SK-N-SH (cell line): ENCODE measurements around the gene PAPOLG. TPM values are rescaled to one million over a fixed set of nuclear protein-coding genes. Genes with fewer than 3 reads are reported as not detected.

ENCODE experiments used
- CTCF ChIA-PET: fragments of 300-600, 350-600 bp; formaldehyde crosslinking; extraction: SDS; loops from one replicate; lab custom pipeline; 2021; lab: Yijun Ruan, JAX
- POLR2A ChIA-PET: fragments of 350-600 bp; sonication (Branson Sonifier 250); formaldehyde crosslinking; extraction: SDS; loops from one replicate; lab custom pipeline; 2020; ENCODE audit warnings: antibody characterized with exemption, inconsistent platforms; lab: Yijun Ruan, JAX
- DNase-seq: peaks from one replicate; pipeline ENCODE4 v3.0.0; 2012
- H2AFZ ChIP-seq: fragments of 200-600 bp; sonication (generic); 2 replicates; pipeline ENCODE4 v1.8.1; 2016; ENCODE audit warnings: antibody characterized with exemption, mild to moderate bottlenecking, low read depth
- H3F3A ChIP-seq: fragments of 200-600 bp; sonication (generic); replicated peaks from 2 replicates; pipeline ENCODE3; 2016; ENCODE audit warnings: antibody characterized with exemption, mild to moderate bottlenecking; ENCODE audit not compliant: insufficient read depth
- H3K27ac ChIP-seq, 2 experiments: fragments of 200-500 bp in 1 of 2; fragments of 200-600 bp in 1 of 2; sonication (Bioruptor generic) in 1 of 2; sonication (generic), shearing (Covaris generic) in 1 of 2; 2 replicates each; pipeline versions ENCODE4 v1.5.1 to v1.6.1; 2014 to 2016; ENCODE audit warnings: low read depth in 2 of 2, inconsistent platforms in 1 of 2, low read length in 1 of 2, mild to moderate bottlenecking in 1 of 2, mixed read lengths in 1 of 2
- H3K27me3 ChIP-seq: fragments of 200-600 bp; sonication (generic), shearing (Covaris generic); 2 replicates; pipeline ENCODE4 v1.6.1; 2016; ENCODE audit warnings: mixed run types; ENCODE audit not compliant: insufficient read depth
- H3K36me3 ChIP-seq, 2 experiments: fragments of 200-500 bp in 1 of 2; fragments of 200-600 bp in 1 of 2; sonication (Bioruptor generic) in 1 of 2; sonication (generic) in 1 of 2; replicated peaks in 1 of 2; 2 replicates each; pipeline versions ENCODE3 to v1.5.1; 2014 to 2016; ENCODE audit warnings: low read length in 1 of 2, mild to moderate bottlenecking in 1 of 2; ENCODE audit not compliant: insufficient read depth in 2 of 2, control insufficient read depth in 1 of 2
- H3K4me1 ChIP-seq, 2 experiments: fragments of 200-500 bp in 1 of 2; fragments of 200-600 bp in 1 of 2; sonication (Bioruptor generic) in 1 of 2; sonication (generic), shearing (Covaris generic) in 1 of 2; 2 replicates each; pipeline versions ENCODE4 v1.5.1 to v1.6.1; 2014 to 2016; ENCODE audit warnings: low read depth in 1 of 2, low read length in 1 of 2, mixed run types in 1 of 2; ENCODE audit not compliant: insufficient read depth in 2 of 2, control insufficient read depth in 1 of 2
- H3K4me2 ChIP-seq: fragments of 200-600 bp; sonication (generic), shearing (Covaris generic); 2 replicates; pipeline ENCODE4 v1.6.1; 2017; ENCODE audit warnings: mixed run types
- H3K4me3 ChIP-seq, 2 experiments: fragments of 200-500 bp in 1 of 2; fragments of 200-600 bp in 1 of 2; sonication (Bioruptor generic) in 1 of 2; sonication (generic), shearing (Covaris generic) in 1 of 2; 2 replicates each; pipeline versions ENCODE4 v1.5.1 to v1.8.1; 2014 to 2016; ENCODE audit warnings: low read depth in 2 of 2, inconsistent platforms in 1 of 2, low read length in 1 of 2, mild to moderate bottlenecking in 1 of 2, mixed read lengths in 1 of 2, moderate library complexity in 1 of 2
- H3K79me2 ChIP-seq: fragments of 200-600 bp; sonication (generic); 2 replicates; pipeline ENCODE4 v1.8.1; 2017; ENCODE audit warnings: mild to moderate bottlenecking; ENCODE audit not compliant: insufficient read depth
- H3K9ac ChIP-seq: fragments of 200-600 bp; sonication (generic); 2 replicates; pipeline ENCODE4 v1.6.1; 2017; ENCODE audit warnings: mixed run types
- H3K9me2 ChIP-seq: fragments of 200-600 bp; sonication (generic); 2 replicates; pipeline ENCODE4 v1.6.1; 2017; ENCODE audit warnings: mixed run types
- H3K9me3 ChIP-seq: fragments of 200-600 bp; sonication (generic); 2 replicates; pipeline ENCODE4 v1.6.1; 2017; ENCODE audit warnings: mixed run types, mild to moderate bottlenecking, moderate library complexity
- H4K20me1 ChIP-seq: fragments of 200-600 bp; sonication (generic); 2 replicates; pipeline ENCODE4 v1.6.1; 2017; ENCODE audit warnings: mild to moderate bottlenecking, mixed run types; ENCODE audit not compliant: insufficient read depth
- CHD2 ChIP-seq: fragments of 150-350 bp; IDR thresholded peaks from 2 replicates; pipeline ENCODE4 v1.6.1; 2018; ENCODE audit warnings: low read length; ENCODE audit not compliant: partially characterized antibody
- EP300 ChIP-seq, 2 experiments: IDR thresholded peaks; 2 replicates each; pipeline versions ENCODE4 v1.4.0 to v1.6.1; 2012; ENCODE audit warnings: borderline replicate concordance in 1 of 2, low read depth in 1 of 2, low read length in 1 of 2
- FOXM1 ChIP-seq: IDR thresholded peaks from 2 replicates; pipeline ENCODE4 v1.4.0; 2012; ENCODE audit warnings: low read depth, mild to moderate bottlenecking
- GABPA ChIP-seq: IDR thresholded peaks from 2 replicates; pipeline ENCODE4 v1.4.0; 2012; ENCODE audit warnings: low read depth, mild to moderate bottlenecking
- GATA2 ChIP-seq: sonication (generic); formaldehyde crosslinking; IDR thresholded peaks from 2 replicates; pipeline ENCODE4 v1.5.0; 2020; ENCODE audit warnings: mild to moderate bottlenecking, missing genetic modification reagents
- JUND ChIP-seq: IDR thresholded peaks from 2 replicates; pipeline ENCODE4 v1.4.0; 2012
- MXI1 ChIP-seq: IDR thresholded peaks from 2 replicates; pipeline ENCODE4 v1.6.1; 2012; ENCODE audit warnings: mild to moderate bottlenecking, low read depth, low read length, improper control_type of control experiment
- PBX3 ChIP-seq: IDR thresholded peaks from 2 replicates; pipeline ENCODE4; 2012
- RCOR1 ChIP-seq: fragments of 150-350 bp; IDR thresholded peaks from 2 replicates; pipeline ENCODE4 v1.6.1; 2017; ENCODE audit warnings: antibody characterized with exemption, low read length
- RFX5 ChIP-seq: IDR thresholded peaks from 2 replicates; pipeline ENCODE4 v1.6.1; 2012; ENCODE audit warnings: mild to moderate bottlenecking, improper control_type of control experiment, low read length
- SMC3 ChIP-seq: IDR thresholded peaks from 2 replicates; pipeline ENCODE4 v1.6.1; 2012; ENCODE audit warnings: low read depth, low read length, improper control_type of control experiment
- TAF1 ChIP-seq: IDR thresholded peaks from 2 replicates; pipeline ENCODE4 v1.6.1; 2012; ENCODE audit warnings: low read depth, mild to moderate bottlenecking, low read length, moderate library complexity, borderline replicate concordance
- TEAD4 ChIP-seq: IDR thresholded peaks from 2 replicates; pipeline ENCODE4 v1.4.0; 2012; ENCODE audit warnings: mild to moderate bottlenecking, borderline replicate concordance; ENCODE audit not compliant: insufficient read depth
- USF1 ChIP-seq: IDR thresholded peaks from 2 replicates; pipeline ENCODE4 v1.4.0; 2012; ENCODE audit warnings: low read depth, borderline replicate concordance
- USF2 ChIP-seq: fragments of 150-350 bp; IDR thresholded peaks from 2 replicates; pipeline ENCODE4 v1.6.1; 2017; ENCODE audit warnings: antibody characterized with exemption, low read length, low read depth, borderline replicate concordance
- YY1 ChIP-seq: IDR thresholded peaks from 2 replicates; pipeline ENCODE4 v1.4.0; 2012; ENCODE audit warnings: low read depth, mild to moderate bottlenecking
- WGBS: methylation state at CpG from one replicate; pipeline ENCODE4 v1.1.6; 2017; ENCODE audit warnings: low lambda C conversion rate; 5-methylcytosine and 5-hydroxymethylcytosine counted together
- polyA plus RNA-seq, 3 experiments: library from polyadenylated mRNA; depleted of rRNA; stranded (reverse); fragments of >200 nt; gene quantifications; 2 replicates each; pipeline ENCODE4 v1.2.3, GENCODE V29; 2012
- TF ChIP-seq, protein P1 (sequence below): IDR thresholded peaks from 2 replicates; pipeline ENCODE4 v1.4.0; 2012; ENCODE audit warnings: low read depth, borderline replicate concordance

The PAPOLG gene
- polyA plus RNA-seq, 1 of the 3 experiments (the other 2 are of a cell fraction) = 2.1 TPM

- H3K36me3 ChIP-seq = no peaks in the 10 kb centered on the region
- no peak overlapping the region for H3K4me3 ChIP-seq
- no peaks in the 10 kb centered on the region for H3F3A ChIP-seq
- H2AFZ ChIP-seq = no peak overlapping the region
- no peaks in the 10 kb centered on the region for H3K79me2 ChIP-seq
- no peaks in the 10 kb centered on the region for H3K9me2 ChIP-seq
- POLR2A ChIA-PET = no interaction called here
- CTCF ChIA-PET = interaction anchor here (2.1 kb wide), 1 partner anchor 31 kb away, joined by 7 read pairs; no protein-coding TSS in a partner anchor
- H4K20me1 ChIP-seq = no peaks in the 10 kb centered on the region
- 80% methylated on average over 3 of the region's 3 CpGs for WGBS
- DNase-seq = no peak
- H3K9me3 ChIP-seq = no peaks in the 10 kb centered on the region
- H3K27ac ChIP-seq = no peak overlapping the region
- no peak for TF ChIP-seq YY1
- no peak for TF ChIP-seq TEAD4
- H3K9ac ChIP-seq = no peak overlapping the region
- peaks cover 6% of the 10 kb centered on the region; the same call in 1 of the 2 replicates for H3K27me3 ChIP-seq
- H3K4me1 ChIP-seq = no peaks in the 10 kb centered on the region
- H3K4me2 ChIP-seq = no peak overlapping the region
These were observed 17.4 kb upstream of the PAPOLG start for GRCh38 chr2:60738679-60739078.

- TF ChIP-seq YY1 (no peak), GATA2 (CRISPR knock-in tag) (no peak), RFX5 (no peak), GABPA (no peak), TEAD4 (no peak), TAF1 (no peak), EP300 (IDR thresholded peaks at IDR 0.05; ENCODE audit: borderline replicate concordance in 1 of 2, low read depth in 1 of 2, low read length in 1 of 2) (no peak), JUND (no peak), USF1 (no peak), MXI1 (no peak), RCOR1 (no peak), SMC3 (no peak), CHD2 (no peak), USF2 (no peak), PBX3 (no peak), FOXM1 (no peak)
- TF ChIP-seq, protein P1, sequence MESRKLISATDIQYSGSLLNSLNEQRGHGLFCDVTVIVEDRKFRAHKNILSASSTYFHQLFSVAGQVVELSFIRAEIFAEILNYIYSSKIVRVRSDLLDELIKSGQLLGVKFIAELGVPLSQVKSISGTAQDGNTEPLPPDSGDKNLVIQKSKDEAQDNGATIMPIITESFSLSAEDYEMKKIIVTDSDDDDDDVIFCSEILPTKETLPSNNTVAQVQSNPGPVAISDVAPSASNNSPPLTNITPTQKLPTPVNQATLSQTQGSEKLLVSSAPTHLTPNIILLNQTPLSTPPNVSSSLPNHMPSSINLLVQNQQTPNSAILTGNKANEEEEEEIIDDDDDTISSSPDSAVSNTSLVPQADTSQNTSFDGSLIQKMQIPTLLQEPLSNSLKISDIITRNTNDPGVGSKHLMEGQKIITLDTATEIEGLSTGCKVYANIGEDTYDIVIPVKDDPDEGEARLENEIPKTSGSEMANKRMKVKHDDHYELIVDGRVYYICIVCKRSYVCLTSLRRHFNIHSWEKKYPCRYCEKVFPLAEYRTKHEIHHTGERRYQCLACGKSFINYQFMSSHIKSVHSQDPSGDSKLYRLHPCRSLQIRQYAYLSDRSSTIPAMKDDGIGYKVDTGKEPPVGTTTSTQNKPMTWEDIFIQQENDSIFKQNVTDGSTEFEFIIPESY = no peak
- Histone ChIP-seq H4K20me1 (no peaks in the 10 kb centered on the region), H3K27ac (no peak overlapping the region), H3K36me3 (no peaks in the 10 kb centered on the region), H3K9me2 (no peaks in the 10 kb centered on the region), H3K79me2 (no peaks in the 10 kb centered on the region), H3F3A (no peaks in the 10 kb centered on the region), H3K4me2 (no peak overlapping the region), H3K9ac (no peak overlapping the region), H3K4me1 (no peaks in the 10 kb centered on the region), H2AFZ (no peak overlapping the region), H3K4me3 (no peak overlapping the region), H3K27me3 (peaks cover 6% of the 10 kb centered on the region; the same call in 1 of the 2 replicates), H3K9me3 (no peaks in the 10 kb centered on the region)
- 63% methylated on average over 6 of the region's 6 CpGs for WGBS
- ChIA-PET CTCF (no interaction called here), POLR2A (no interaction called here)
- DNase-seq = no peak
These were observed 16.9 kb upstream of the PAPOLG start for GRCh38 chr2:60739156-60739555.
